ENCODE results near the gene NLRC5. TPM values are rescaled to one million over a fixed set of nuclear protein-coding genes. Genes with fewer than 3 reads are reported as not detected.

The NLRC5 gene
- total RNA-seq, 4 donors from 2014 or later = 18.0 to 139 (median 30.6) TPM

DNA sequence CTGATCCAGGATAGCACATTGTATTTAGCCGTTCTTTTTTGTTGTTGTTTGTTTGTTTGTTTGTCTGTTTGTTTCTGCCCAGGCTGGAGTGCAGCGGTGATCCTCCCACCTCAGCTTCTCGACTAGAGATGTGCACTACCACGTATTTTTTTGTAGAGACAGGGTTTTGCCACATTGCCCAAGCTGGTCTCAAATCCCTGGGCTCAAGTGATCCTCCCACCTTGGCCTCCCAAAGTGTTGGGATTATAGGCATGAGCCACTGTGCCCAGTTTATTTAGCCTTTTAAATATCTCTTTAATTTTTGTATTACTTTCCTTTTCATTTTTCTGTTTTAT lies 9.2 kb upstream of the NLRC5 start:
- TF ChIP-seq, protein P1, sequence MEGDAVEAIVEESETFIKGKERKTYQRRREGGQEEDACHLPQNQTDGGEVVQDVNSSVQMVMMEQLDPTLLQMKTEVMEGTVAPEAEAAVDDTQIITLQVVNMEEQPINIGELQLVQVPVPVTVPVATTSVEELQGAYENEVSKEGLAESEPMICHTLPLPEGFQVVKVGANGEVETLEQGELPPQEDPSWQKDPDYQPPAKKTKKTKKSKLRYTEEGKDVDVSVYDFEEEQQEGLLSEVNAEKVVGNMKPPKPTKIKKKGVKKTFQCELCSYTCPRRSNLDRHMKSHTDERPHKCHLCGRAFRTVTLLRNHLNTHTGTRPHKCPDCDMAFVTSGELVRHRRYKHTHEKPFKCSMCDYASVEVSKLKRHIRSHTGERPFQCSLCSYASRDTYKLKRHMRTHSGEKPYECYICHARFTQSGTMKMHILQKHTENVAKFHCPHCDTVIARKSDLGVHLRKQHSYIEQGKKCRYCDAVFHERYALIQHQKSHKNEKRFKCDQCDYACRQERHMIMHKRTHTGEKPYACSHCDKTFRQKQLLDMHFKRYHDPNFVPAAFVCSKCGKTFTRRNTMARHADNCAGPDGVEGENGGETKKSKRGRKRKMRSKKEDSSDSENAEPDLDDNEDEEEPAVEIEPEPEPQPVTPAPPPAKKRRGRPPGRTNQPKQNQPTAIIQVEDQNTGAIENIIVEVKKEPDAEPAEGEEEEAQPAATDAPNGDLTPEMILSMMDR (IDR thresholded peaks at IDR 0.05; ENCODE audit: low read depth) = no peak

DNA sequence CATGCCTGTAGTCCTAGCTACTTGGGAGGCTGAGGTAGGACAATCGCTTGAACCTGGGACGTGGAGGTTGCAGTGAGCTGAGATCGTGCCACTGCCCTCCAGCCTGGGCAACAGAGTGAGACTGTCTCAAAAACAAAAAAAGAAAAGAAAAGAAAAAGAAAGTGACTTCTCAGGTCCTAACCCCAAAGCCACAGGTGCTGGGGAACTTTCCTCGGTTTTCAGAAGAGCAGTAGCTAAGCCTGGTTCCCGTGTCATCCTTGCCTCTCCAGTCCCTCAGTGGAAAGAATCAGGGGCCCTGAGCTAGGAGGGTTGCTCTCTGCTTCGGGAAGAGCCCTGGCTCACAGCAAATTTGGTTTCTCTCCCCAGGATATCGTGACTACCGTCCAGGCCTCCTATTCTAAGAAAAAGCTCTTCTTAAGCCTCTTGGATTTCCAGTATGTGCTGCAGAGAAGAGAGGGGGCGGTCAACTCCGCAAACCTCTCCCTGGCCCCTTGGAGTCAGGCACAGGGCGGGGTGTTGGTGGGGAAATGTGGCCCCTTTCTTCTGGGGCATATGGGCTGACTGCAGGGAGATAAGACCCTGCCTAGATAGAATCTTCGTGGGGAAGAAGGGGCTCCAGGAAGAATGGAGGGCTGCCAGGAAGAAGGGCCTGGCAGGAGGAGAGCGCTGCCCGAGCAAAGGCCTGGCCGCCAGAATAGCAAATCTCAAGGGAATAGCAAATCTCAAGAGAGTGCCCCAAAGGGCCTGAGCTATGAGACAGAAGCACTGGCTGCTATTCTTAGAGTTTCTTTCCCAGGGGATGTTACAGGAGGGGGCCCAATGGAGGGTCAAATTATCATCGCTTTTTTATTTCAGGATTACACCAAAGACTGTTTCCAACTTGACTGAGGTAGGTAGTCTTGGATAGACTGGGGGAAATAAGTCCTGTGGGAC lies 8.3 kb upstream of the NLRC5 start:
- TF ChIP-seq, protein P1 (IDR thresholded peaks at IDR 0.05; ENCODE audit: low read depth) = no peak

DNA sequence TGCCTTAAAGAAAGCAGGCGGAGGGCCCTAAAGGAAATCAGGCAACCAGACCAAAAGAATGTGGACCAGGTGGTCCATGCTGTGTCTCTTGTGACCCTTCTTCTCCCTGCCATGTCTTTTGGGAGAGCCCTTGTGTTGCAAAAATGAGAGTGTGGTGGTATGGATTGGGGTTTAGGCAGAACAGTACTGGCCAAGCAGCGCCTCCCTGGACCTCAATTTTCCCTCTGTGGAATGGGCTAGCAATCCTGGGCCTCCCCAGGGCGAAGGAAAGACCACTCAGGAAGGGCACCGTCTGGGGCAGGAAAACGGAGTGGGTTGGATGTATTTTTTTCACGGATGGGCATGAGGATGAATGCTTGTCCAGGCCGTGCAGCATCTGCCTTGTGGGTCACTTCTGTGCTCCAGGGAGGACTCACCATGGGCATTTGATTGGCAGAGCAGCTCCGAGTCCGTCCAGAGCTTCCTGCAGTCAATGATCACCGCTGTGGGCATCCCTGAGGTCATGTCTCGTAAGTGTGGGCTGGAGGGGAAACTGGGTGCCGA lies 7.6 kb upstream of the NLRC5 start:
- TF ChIP-seq, protein P1 (IDR thresholded peaks at IDR 0.05; ENCODE audit: low read depth) = no peak

DNA sequence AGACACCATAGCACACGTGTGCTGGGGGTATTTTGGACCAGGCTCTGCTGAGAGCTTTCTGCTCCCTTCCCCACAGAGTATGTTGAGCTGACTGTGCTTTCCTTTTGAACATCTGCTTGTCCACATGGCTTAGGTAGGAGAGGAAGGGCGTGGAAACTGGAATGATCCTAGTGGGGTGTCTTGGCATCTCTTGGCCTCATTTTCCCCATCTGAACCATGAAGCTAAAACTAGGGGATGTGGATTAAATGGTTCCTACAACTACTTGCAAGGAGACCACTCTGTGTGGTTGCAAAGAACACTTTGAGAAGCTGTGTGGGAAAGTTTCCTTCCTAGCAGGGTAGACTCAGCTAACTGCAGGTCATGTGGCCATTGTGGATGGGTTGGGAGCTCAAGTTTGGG lies 6.7 kb upstream of the NLRC5 start:
- TF ChIP-seq, protein P1 (IDR thresholded peaks at IDR 0.05; ENCODE audit: low read depth) = no peak

DNA sequence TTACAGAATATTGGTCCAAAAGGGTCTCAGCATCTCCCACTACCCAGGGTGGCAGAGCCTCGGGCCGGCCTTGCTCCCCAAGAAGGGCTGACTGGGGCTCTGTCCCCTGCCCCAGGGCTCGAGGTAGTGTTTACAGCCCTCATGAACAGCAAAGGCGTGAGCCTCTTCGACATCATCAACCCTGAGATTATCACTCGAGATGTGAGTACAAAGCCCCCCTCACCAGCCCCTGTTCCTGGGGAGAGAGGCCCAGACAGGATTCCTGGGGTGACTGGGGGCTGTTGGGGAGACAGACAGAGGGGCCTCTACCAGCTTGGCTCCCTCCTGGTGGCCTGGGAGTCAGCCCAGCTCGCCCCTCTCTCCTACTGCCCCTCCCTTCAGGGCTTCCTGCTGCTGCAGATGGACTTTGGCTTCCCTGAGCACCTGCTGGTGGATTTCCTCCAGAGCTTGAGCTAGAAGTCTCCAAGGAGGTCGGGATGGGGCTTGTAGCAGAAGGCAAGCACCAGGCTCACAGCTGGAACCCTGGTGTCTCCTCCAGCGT lies 6.1 kb upstream of the NLRC5 start:
- TF ChIP-seq, protein P1 (IDR thresholded peaks at IDR 0.05; ENCODE audit: low read depth) = no peak

DNA sequence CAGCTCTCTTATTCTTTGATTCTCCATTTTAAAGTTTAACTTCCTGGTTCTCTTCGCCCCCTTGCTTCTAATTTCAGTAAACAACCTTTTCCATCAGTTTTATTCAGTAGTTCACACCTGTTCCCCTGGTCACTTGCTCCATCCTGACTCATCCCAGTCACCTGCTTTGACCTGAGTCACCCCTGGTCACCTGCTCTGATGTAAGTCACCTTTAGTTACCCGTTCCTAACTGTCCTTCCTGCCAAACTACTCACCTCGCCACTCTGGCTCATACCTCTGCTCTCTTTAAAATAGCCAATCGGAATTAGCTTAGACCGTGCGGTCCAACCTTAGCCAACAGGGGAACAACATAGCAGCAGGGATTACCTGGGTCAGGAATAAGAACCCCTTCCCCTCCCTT lies 4.7 kb upstream of the NLRC5 start:
- TF ChIP-seq, protein P1 (IDR thresholded peaks at IDR 0.05; ENCODE audit: low read depth) = no peak

DNA sequence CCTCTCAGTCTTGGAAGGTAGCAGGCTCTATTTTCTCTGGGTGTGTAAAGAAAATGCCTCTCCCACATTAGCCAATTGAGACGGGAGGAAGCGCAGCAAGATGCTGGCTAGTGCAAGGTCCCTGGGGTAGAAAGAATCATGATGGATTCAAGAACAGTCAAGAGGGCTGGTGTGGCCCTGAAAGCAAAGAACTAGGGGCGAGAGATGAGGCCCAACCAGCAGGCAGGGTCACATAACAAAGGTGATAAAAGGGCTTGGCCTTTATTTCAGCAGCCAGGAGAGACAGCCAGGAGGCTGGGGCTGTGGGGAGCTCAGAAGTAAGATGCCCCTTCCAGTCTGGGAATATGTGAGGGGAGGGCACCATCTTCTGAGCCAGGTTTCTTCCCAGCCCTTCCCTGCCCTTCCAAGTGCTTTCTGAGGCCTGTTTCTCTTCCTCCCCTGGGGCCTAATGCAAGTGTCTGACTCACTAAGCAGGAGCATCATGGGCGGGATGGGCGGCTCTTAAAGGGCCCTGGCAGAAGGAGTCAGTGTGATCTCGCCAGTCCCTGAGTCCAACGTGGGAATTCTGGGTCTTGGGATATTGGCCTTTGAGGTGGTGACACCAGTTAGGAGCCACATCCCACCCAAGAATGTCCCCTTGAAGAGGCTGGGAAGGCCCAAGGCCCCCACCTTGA lies 3.9 kb upstream of the NLRC5 start:
- TF ChIP-seq, protein P1 (IDR thresholded peaks at IDR 0.05; ENCODE audit: low read depth) = no peak

All from subcutaneous adipose tissue (tissue), 4 donors.